Ishikawa (cell line): ENCODE data around the gene TMEM94.

Experiments used
- FOXM1 ChIP-seq: IDR thresholded peaks from 2 replicates; pipeline ENCODE4 v1.6.1; 2012; ENCODE audit warnings: low read depth, borderline replicate concordance
- TAF1 ChIP-seq: IDR thresholded peaks from 2 replicates; pipeline ENCODE4 v1.6.1; 2012; ENCODE audit warnings: low read depth, mild to moderate bottlenecking
- TCF12 ChIP-seq: IDR thresholded peaks from 2 replicates; pipeline ENCODE4 v1.6.1; 2012; ENCODE audit warnings: low read depth
- TF ChIP-seq, protein P1 (sequence below): IDR thresholded peaks from 2 replicates; pipeline ENCODE4 v1.6.1; 2012

GRCh38 chr17:75447951-75448856 lies 8.2 kb upstream of the TMEM94 start:
- TF ChIP-seq FOXM1 (no peak), TAF1 (no peak), TCF12 (no peak)
- TF ChIP-seq, protein P1, sequence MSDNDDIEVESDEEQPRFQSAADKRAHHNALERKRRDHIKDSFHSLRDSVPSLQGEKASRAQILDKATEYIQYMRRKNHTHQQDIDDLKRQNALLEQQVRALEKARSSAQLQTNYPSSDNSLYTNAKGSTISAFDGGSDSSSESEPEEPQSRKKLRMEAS: no peak
